Muscle layer of duodenum (tissue), 2 donors: ENCODE data around the gene PRR5.

ENCODE experiments used
- H3K27ac ChIP-seq: one replicate; pipeline ENCODE4 v1.7.0; 2013; ENCODE audit warnings: mild to moderate bottlenecking, low read length
- H3K27me3 ChIP-seq: one replicate; pipeline ENCODE4 v1.7.0; 2013; ENCODE audit warnings: low read depth, mild to moderate bottlenecking, control low read depth, low read length
- H3K36me3 ChIP-seq, 2 donors: one replicate each; pipeline ENCODE4 v1.7.0; 2013; ENCODE audit warnings: low read length in 2 of 2, control low read depth in 1 of 2, mild to moderate bottlenecking in 1 of 2; ENCODE audit not compliant: insufficient read depth in 2 of 2, control insufficient read depth in 1 of 2
- H3K4me1 ChIP-seq, 2 donors: one replicate each; pipeline ENCODE4 v1.7.0; 2013; ENCODE audit warnings: low read length in 2 of 2, mild to moderate bottlenecking in 2 of 2, control low read depth in 1 of 2, moderate library complexity in 1 of 2; ENCODE audit not compliant: insufficient read depth in 2 of 2, control insufficient read depth in 1 of 2
- H3K4me3 ChIP-seq, 2 donors: one replicate each; pipeline ENCODE4 v1.7.0; 2013; ENCODE audit warnings: low read length in 2 of 2, low read depth in 1 of 2, mild to moderate bottlenecking in 1 of 2
- H3K9me3 ChIP-seq, 2 donors: one replicate each; pipeline ENCODE4 v1.7.0; 2013; ENCODE audit warnings: low read length in 2 of 2, control low read depth in 1 of 2, mild to moderate bottlenecking in 1 of 2; ENCODE audit not compliant: control insufficient read depth in 1 of 2
- donor health status: healthy.

Gene PRR5

DNA sequence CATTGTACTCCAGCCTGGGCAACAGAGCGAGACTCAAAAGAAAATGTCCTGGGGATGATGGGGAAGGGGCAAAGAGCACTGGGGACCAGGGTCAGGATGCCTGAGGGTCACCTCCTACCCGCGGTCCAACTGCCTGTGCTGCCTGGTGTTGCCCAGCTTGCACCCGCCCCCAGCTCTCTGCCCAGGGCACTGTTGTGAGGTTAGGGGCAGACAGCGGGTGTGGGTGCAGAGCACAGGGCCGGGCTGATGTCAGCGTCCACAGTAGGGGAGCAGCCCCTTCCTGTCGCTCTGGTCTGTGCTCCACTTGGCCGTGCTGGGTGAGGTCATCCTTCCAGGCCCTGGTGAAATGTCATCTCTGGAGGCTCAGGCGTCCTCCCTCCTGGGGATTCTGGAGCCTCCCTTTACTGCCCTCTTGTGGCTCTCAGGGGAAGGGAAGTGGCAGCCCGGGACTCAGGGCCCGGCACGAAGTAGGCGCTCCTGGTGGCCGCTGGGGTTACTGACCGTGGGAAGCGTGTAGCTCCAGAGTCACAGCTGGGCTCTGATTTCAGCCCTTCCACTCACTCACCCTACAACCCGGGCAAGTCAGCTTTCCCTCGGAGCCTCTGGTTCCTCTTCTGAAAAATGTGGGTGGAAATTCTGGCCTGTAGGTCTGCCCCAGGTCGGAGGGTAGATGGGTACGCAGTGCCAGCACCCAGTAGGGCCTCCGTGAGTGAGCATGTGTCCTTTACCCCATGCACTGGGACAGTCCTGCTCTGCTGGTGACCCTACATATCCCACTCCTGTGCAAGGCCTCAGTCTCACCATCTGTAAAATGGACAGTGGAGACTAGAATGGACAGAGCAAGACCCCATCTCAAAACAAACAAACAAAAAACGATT, 17.3 kb upstream of the PRR5 start:
- Histone ChIP-seq H3K36me3 (no peaks in the 10 kb centered on the region), H3K4me1 (peaks cover 4 to 9% of the 10 kb centered on the region in 2 donors), H3K27ac (no peak overlapping the region), H3K27me3 (no peaks in the 10 kb centered on the region), H3K9me3 (no peaks in the 10 kb centered on the region), H3K4me3 (no peak overlapping the region)

- no peaks in the 10 kb centered on the region for H3K27me3 ChIP-seq
- peaks cover 4 to 9% of the 10 kb centered on the region in 2 donors for H3K4me1 ChIP-seq
- H3K9me3 ChIP-seq: no peaks in the 10 kb centered on the region
- H3K27ac ChIP-seq: no peak overlapping the region
- no peaks in the 10 kb centered on the region for H3K36me3 ChIP-seq
- H3K4me3 ChIP-seq: no peak overlapping the region
Measured at GRCh38 chr22:44685384-44686056, 16.5 kb upstream of the PRR5 start.

- no peak overlapping the region for H3K4me3 ChIP-seq
- H3K4me1 ChIP-seq: peaks cover 4 to 9% of the 10 kb centered on the region in 2 donors
- no peak overlapping the region for H3K27ac ChIP-seq
- H3K36me3 ChIP-seq: no peaks in the 10 kb centered on the region
- H3K27me3 ChIP-seq: no peaks in the 10 kb centered on the region
- no peaks in the 10 kb centered on the region for H3K9me3 ChIP-seq
Measured at GRCh38 chr22:44686873-44687600, 15.0 kb upstream of the PRR5 start.

GRCh38 chr22:44689173-44689572, 12.8 kb upstream of the PRR5 start:
- Histone ChIP-seq H3K27ac (no peak overlapping the region), H3K27me3 (no peaks in the 10 kb centered on the region), H3K36me3 (no peaks in the 10 kb centered on the region), H3K4me3 (no peak overlapping the region), H3K4me1 (peaks cover 4 to 9% of the 10 kb centered on the region in 2 donors), H3K9me3 (no peaks in the 10 kb centered on the region)

GRCh38 chr22:44689915-44690524, 12.0 kb upstream of the PRR5 start:
- H3K9me3 ChIP-seq: no peaks in the 10 kb centered on the region
- no peak overlapping the region for H3K27ac ChIP-seq
- no peaks in the 10 kb centered on the region for H3K36me3 ChIP-seq
- H3K4me3 ChIP-seq: no peak overlapping the region
- H3K4me1 ChIP-seq: peaks cover 1 to 3% of the 10 kb centered on the region in 2 donors
- H3K27me3 ChIP-seq: no peaks in the 10 kb centered on the region

GRCh38 chr22:44691796-44692661, 10.0 kb upstream of the PRR5 start:
- Histone ChIP-seq H3K4me1 (no peaks in the 10 kb centered on the region), H3K27ac (no peak overlapping the region), H3K36me3 (no peaks in the 10 kb centered on the region), H3K9me3 (no peaks in the 10 kb centered on the region), H3K27me3 (no peaks in the 10 kb centered on the region), H3K4me3 (no peak overlapping the region)

DNA sequence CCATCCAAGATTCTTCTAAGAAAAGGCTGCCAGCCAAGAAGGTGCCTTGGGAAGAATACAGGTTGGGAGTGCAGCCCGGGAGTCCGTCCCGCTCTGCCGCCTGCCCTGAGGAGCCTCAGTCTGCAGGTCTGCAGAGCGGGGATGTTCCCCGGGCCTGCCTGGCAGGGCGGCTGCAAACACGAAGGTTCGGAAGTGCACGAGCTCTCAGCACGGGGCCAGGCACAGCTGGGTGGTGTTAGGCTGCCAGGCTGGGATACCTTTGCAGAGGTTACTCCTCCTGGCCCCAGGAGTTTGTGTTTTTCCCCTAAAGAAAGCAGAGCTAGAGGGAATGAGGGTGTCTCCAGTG, 9.4 kb upstream of the PRR5 start:
- no peak overlapping the region for H3K4me3 ChIP-seq
- peaks cover 0 to 3% of the 10 kb centered on the region in 2 donors for H3K4me1 ChIP-seq
- no peak overlapping the region for H3K27ac ChIP-seq
- H3K27me3 ChIP-seq: no peaks in the 10 kb centered on the region
- no peaks in the 10 kb centered on the region for H3K36me3 ChIP-seq
- no peaks in the 10 kb centered on the region for H3K9me3 ChIP-seq

DNA sequence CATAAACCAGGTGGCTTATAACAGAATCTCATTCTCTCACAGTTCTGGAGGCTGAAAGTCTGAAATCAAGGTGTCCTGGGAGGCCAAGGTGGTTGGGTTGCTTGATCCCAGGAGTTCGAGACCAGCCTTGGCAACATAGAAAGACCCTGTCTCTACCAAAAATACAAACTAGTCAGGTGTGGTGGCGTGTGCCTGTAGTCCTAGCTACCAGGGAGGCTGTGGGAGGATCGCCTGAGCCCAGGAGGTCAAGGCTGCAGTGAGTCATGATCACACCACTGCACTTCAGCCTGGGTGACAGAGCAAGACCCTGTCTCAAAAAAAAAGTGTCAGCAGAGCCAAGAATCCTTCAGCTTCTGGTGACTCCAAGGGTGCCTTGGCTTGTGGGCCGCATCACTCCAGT, 8.9 kb upstream of the PRR5 start:
- no peak overlapping the region for H3K4me3 ChIP-seq
- no peaks in the 10 kb centered on the region for H3K27me3 ChIP-seq
- no peaks in the 10 kb centered on the region for H3K36me3 ChIP-seq
- H3K27ac ChIP-seq: no peak overlapping the region
- no peaks in the 10 kb centered on the region for H3K9me3 ChIP-seq
- H3K4me1 ChIP-seq: peaks cover 1 to 5% of the 10 kb centered on the region in 2 donors

DNA sequence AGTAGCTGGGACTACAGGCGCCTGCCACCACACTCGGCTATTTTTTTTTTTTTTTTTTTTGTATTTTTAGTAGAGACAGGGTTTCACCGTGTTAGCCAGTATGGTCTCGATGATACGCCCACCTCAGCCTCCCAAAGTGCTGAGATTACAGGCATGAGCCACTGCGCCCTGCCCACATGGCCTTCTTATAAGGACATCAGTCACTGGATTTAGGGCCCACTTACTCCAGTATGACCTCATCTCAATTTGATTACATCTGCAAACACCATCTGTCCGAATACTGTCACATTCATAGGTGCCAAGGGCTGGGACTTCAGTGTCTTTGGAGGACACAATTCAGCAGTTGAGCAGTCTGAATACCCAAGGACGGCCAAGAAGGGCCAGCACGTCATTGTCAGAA, 8.2 kb upstream of the PRR5 start:
- H3K4me3 ChIP-seq: no peak overlapping the region
- H3K27me3 ChIP-seq: no peaks in the 10 kb centered on the region
- H3K9me3 ChIP-seq: no peaks in the 10 kb centered on the region
- H3K27ac ChIP-seq: no peak overlapping the region
- H3K4me1 ChIP-seq: peaks cover 3 to 5% of the 10 kb centered on the region in 2 donors
- no peaks in the 10 kb centered on the region for H3K36me3 ChIP-seq

- Histone ChIP-seq H3K4me1 (peaks cover 3 to 12% of the 10 kb centered on the region in 2 donors), H3K9me3 (no peaks in the 10 kb centered on the region), H3K4me3 (no peak overlapping the region), H3K27ac (no peak overlapping the region), H3K36me3 (no peaks in the 10 kb centered on the region), H3K27me3 (no peaks in the 10 kb centered on the region)
Measured at GRCh38 chr22:44697423-44698141, 4.4 kb upstream of the PRR5 start.
